Measurements from ENCODE around the gene EIF4G3.
"Not testable (repeated sequence)": the region's sequence is repeated elsewhere in the genome, so short reads cannot be mapped to it uniquely, and the experiment has no call there.

- TF ChIP-seq CTCF, POLR2A, POLR2AphosphoS5 (IDR thresholded peaks at IDR 0.05): not testable (repeated sequence)
Measured at GRCh38 chr1:21208137-21208700, 31.5 kb upstream of the EIF4G3 start.

Data from gastroesophageal sphincter (tissue), 3 donors.